Measurements from ENCODE around the gene PCNT. TPM values are rescaled to one million over a fixed set of nuclear protein-coding genes. Genes with fewer than 3 reads are reported as not detected.

The PCNT gene
- total RNA-seq, 1 experiment from 2014 or later = 41.0 TPM

DNA sequence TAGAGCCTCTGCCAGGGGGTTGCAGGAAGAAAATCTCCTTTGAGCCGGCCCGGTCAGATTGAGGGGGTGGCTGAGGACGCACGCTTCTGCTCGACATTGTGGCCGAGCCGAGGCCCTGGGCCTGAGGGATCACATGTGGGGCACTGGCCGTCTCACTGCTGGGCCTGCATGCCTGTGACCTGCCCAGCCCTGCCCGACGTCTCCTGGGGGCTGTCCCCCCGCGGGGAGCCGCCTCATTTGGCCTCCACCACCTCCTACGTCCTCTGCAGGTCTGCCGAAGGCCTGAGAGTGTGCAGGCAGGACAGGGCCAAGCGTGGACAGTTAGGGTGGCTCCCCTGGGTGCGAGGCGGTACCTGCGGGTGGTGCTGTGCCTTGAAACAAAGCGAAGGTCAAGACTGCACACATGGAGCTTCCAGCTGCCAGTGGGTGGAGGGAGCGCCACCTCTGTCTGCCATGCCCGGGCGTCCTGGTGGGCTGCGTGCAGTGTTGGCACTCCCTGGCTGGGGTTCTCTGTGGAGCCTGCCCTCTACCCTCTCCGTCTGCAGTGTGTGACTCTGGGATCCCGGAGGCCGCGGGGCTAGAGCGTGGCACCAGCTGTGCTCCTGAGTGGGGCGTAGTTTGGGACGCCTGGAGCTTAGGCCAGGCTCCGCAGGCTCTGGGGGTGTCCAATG, 51.7 kb downstream of the PCNT start:
- POLR2A ChIA-PET = interaction anchor here (0.5 kb wide), 1 partner anchor 17 kb away, joined by 7 read pairs; no protein-coding TSS in a partner anchor
- H3K9me3 Mint-ChIP-seq = peaks cover 5% of the 10 kb centered on the region
- peaks cover 12% of the 10 kb centered on the region for H3K4me1 Mint-ChIP-seq
- H3K4me3 Mint-ChIP-seq = no peak overlapping the region
- DNase-seq (ENCODE audit: low spot score) (no peak), ATAC-seq (no peak)
- TF ChIP-seq TEAD1 (CRISPR knock-in tag; IDR thresholded peaks at IDR 0.05) (no peak), FOXJ3 (CRISPR knock-in tag; IDR thresholded peaks at IDR 0.05; ENCODE audit: borderline replicate concordance) (no peak)
- TF ChIP-seq, protein P1, sequence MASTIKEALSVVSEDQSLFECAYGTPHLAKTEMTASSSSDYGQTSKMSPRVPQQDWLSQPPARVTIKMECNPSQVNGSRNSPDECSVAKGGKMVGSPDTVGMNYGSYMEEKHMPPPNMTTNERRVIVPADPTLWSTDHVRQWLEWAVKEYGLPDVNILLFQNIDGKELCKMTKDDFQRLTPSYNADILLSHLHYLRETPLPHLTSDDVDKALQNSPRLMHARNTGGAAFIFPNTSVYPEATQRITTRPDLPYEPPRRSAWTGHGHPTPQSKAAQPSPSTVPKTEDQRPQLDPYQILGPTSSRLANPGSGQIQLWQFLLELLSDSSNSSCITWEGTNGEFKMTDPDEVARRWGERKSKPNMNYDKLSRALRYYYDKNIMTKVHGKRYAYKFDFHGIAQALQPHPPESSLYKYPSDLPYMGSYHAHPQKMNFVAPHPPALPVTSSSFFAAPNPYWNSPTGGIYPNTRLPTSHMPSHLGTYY (CRISPR knock-in tag; IDR thresholded peaks at IDR 0.05) = no peak
- peak overlapping the region; percentile 11; the same call in 1 of the 2 replicates for H3K27ac Mint-ChIP-seq
- CTCF ChIA-PET = interaction anchor here (1.0 kb wide), 1 partner anchor 151 kb away, joined by 3 read pairs; no protein-coding TSS in a partner anchor
- peaks cover 19% of the 10 kb centered on the region for H3K36me3 Mint-ChIP-seq
- H3K27me3 Mint-ChIP-seq (ENCODE audit: low read depth) = no peaks in the 10 kb centered on the region

GRCh38 chr21:46376231-46376628, 52.3 kb downstream of the PCNT start:
- CTCF ChIA-PET = no interaction called here
- peaks cover 18% of the 10 kb centered on the region for H3K4me1 Mint-ChIP-seq
- H3K9me3 Mint-ChIP-seq = peaks cover 5% of the 10 kb centered on the region
- H3K4me3 Mint-ChIP-seq = no peak overlapping the region
- no peak for TF ChIP-seq FOXP4 (CRISPR knock-in tag; IDR thresholded peaks at IDR 0.05)
- no peak for TF ChIP-seq SOX15 (CRISPR knock-in tag; IDR thresholded peaks at IDR 0.05)
- H3K36me3 Mint-ChIP-seq = peaks cover 19% of the 10 kb centered on the region
- DNase-seq (ENCODE audit: low spot score) = no peak
- no peak for ATAC-seq
- no peaks in the 10 kb centered on the region for H3K27me3 Mint-ChIP-seq (ENCODE audit: low read depth)
- POLR2A ChIA-PET = interaction anchor here (0.5 kb wide), 1 partner anchor 17 kb away, joined by 7 read pairs; no protein-coding TSS in a partner anchor
- H3K27ac Mint-ChIP-seq = peak overlapping the region; percentile 11; the same call in 1 of the 2 replicates

GRCh38 chr21:46376856-46377453, 53.0 kb downstream of the PCNT start:
- ATAC-seq = no peak
- Mint-ChIP-seq H3K4me1 (peaks cover 25% of the 10 kb centered on the region), H3K4me3 (no peak overlapping the region), H3K27me3 (ENCODE audit: low read depth) (no peaks in the 10 kb centered on the region), H3K9me3 (peaks cover 4% of the 10 kb centered on the region), H3K36me3 (peaks cover 20% of the 10 kb centered on the region), H3K27ac (peak overlapping the region; percentile 90)
- no peak for DNase-seq (ENCODE audit: low spot score)
- POLR2A ChIA-PET = interaction anchor here (0.6 kb wide), 1 partner anchor 32 kb away, joined by 8 read pairs; no protein-coding TSS in a partner anchor
- no peak for TF ChIP-seq EMX1 (CRISPR knock-in tag; IDR thresholded peaks at IDR 0.05)
- TF ChIP-seq ZNF396 (CRISPR knock-in tag; IDR thresholded peaks at IDR 0.05; ENCODE audit: borderline replicate concordance) = no peak
- no peak for TF ChIP-seq ZNF232 (CRISPR knock-in tag; IDR thresholded peaks at IDR 0.05)
- TF ChIP-seq CTCF (IDR thresholded peaks at IDR 0.05) = no peak
- TF ChIP-seq E2F5 (CRISPR knock-in tag; IDR thresholded peaks at IDR 0.05) = no peak
- no peak for TF ChIP-seq SOX15 (CRISPR knock-in tag; IDR thresholded peaks at IDR 0.05)
- CTCF ChIA-PET = no interaction called here

GRCh38 chr21:46377789-46378188, 53.8 kb downstream of the PCNT start:
- no peak for DNase-seq (ENCODE audit: low spot score)
- peaks cover 20% of the 10 kb centered on the region for H3K36me3 Mint-ChIP-seq
- peaks cover 12% of the 10 kb centered on the region for H3K9me3 Mint-ChIP-seq
- CTCF ChIA-PET = no interaction called here
- ATAC-seq = no peak
- TF ChIP-seq MXD4 (CRISPR knock-in tag; IDR thresholded peaks at IDR 0.05; ENCODE audit: borderline replicate concordance) (no peak), MYBL2 (CRISPR knock-in tag; IDR thresholded peaks at IDR 0.05) (no peak), ZNF121 (CRISPR knock-in tag; IDR thresholded peaks at IDR 0.05) (no peak), PRRX2 (CRISPR knock-in tag; IDR thresholded peaks at IDR 0.05) (no peak), KAT7 (CRISPR knock-in tag; IDR thresholded peaks at IDR 0.05; ENCODE audit: borderline replicate concordance) (no peak)
- TF ChIP-seq, protein P2, sequence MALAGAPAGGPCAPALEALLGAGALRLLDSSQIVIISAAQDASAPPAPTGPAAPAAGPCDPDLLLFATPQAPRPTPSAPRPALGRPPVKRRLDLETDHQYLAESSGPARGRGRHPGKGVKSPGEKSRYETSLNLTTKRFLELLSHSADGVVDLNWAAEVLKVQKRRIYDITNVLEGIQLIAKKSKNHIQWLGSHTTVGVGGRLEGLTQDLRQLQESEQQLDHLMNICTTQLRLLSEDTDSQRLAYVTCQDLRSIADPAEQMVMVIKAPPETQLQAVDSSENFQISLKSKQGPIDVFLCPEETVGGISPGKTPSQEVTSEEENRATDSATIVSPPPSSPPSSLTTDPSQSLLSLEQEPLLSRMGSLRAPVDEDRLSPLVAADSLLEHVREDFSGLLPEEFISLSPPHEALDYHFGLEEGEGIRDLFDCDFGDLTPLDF (CRISPR knock-in tag; IDR thresholded peaks at IDR 0.05) = no peak
- TF ChIP-seq, protein P3, sequence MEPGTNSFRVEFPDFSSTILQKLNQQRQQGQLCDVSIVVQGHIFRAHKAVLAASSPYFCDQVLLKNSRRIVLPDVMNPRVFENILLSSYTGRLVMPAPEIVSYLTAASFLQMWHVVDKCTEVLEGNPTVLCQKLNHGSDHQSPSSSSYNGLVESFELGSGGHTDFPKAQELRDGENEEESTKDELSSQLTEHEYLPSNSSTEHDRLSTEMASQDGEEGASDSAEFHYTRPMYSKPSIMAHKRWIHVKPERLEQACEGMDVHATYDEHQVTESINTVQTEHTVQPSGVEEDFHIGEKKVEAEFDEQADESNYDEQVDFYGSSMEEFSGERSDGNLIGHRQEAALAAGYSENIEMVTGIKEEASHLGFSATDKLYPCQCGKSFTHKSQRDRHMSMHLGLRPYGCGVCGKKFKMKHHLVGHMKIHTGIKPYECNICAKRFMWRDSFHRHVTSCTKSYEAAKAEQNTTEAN (CRISPR knock-in tag; IDR thresholded peaks at IDR 0.05) = no peak
- H3K27me3 Mint-ChIP-seq (ENCODE audit: low read depth) = no peaks in the 10 kb centered on the region
- no peak overlapping the region for H3K27ac Mint-ChIP-seq
- H3K4me3 Mint-ChIP-seq = no peak overlapping the region
- POLR2A ChIA-PET = interaction anchor here (0.6 kb wide), 1 partner anchor 31 kb away, joined by 8 read pairs; no protein-coding TSS in a partner anchor
- peaks cover 28% of the 10 kb centered on the region for H3K4me1 Mint-ChIP-seq
